LNCAP (cell line): ENCODE data around the gene TRMT2A.

Experiments used
- TF ChIP-seq, protein P1 (sequence below): fragments of 450-650 bp; IDR thresholded peaks from 2 replicates; pipeline ENCODE4 v1.5.1; 2017; ENCODE audit warnings: mild to moderate bottlenecking

TRMT2A gene

DNA sequence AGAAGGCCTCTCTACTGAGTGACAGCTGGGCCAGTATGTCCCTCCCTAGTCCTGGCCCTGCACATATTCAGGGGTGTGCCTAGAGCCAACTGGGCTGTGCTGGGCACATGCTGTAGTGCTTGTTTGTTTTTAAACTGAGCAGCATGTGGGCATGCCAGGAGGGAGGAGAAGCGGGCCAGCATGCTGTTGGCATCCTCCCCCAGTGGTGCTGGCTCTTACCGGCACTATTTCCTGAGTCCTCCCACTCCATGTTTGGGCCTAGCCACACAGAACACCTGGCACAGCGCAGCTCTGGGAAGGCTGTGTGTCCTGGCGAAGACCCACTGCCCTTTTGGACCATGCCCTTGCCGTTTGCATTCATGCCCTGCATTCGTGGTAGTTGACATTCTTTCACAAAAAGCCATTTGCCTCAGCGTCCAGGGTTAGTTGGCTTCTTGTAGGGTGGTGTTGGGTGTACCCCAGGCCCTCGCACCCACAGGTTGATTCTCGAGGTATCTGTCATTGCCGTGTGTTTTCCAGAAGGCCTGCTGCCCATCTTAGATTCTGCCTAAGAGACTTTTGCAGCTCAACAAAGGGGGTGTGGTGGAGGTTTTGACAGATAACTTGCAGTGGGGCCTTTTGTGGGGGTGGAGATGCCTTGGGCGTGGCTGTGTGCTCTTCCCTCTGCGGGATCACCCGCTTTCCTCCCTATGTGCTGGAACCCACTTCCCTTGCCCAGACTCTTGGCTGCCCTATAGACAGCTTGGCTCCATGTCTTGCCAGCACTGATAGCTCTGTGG is 23.4 kb downstream of the TRMT2A start:
- TF ChIP-seq, protein P1, sequence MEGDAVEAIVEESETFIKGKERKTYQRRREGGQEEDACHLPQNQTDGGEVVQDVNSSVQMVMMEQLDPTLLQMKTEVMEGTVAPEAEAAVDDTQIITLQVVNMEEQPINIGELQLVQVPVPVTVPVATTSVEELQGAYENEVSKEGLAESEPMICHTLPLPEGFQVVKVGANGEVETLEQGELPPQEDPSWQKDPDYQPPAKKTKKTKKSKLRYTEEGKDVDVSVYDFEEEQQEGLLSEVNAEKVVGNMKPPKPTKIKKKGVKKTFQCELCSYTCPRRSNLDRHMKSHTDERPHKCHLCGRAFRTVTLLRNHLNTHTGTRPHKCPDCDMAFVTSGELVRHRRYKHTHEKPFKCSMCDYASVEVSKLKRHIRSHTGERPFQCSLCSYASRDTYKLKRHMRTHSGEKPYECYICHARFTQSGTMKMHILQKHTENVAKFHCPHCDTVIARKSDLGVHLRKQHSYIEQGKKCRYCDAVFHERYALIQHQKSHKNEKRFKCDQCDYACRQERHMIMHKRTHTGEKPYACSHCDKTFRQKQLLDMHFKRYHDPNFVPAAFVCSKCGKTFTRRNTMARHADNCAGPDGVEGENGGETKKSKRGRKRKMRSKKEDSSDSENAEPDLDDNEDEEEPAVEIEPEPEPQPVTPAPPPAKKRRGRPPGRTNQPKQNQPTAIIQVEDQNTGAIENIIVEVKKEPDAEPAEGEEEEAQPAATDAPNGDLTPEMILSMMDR: no peak

DNA sequence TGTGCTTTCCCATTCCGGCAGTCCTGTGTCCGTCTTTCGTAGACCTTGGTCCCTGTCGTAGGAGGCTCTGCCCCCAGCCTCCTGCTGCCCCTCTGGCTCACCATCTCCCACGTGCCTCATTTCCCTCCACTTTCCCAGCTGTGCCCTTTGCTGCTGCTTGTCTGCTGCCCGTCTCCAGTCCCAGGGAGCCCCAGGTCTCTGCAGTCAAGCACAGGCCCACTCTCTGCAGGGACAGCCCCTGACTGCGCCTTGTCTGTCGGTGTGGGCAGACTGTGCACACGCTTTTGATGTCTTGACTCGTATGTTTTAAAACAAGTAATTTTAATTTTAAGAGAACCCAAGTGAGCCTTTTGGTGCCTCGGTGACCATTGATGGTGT is 24.6 kb downstream of the TRMT2A start:
- TF ChIP-seq, protein P1: no peak

DNA sequence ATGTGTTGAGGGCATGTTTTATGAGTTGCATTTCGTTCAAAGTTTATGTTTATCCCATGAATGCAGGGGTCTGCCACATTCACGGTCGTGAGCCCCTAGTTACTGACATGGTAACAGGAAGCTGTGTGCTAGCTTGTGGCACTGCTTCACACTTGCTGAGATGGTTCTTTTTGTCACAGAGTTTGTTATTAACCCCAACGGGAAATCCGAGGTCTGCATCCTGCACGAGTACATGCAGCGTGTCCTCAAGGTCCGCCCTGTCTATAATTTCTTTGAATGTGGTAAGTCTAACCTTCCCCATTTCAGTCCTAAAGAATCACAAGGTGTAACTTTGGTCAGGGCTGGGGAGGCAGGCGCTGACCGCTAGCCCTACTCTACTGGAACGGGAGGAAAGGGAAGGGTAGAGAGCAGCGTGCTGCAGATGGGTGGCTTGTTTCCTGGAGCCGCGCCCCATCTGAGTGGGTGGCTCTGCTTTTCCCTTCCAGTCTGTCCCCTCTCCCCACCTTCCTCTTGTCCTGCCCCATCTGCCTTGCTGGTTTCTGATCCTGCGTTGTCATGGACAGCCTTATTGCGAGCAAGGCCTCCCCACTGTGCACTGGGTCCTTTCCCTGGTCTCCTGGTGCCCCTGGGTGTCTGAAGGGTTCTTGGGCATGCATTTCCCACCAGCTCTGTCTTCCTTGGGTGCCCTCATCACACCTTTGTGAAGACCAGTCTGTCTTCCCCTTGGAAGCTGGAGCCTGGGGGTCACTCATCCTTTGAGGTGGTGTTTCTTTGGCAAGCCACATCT is 25.1 kb downstream of the TRMT2A start:
- TF ChIP-seq, protein P1: no peak

DNA sequence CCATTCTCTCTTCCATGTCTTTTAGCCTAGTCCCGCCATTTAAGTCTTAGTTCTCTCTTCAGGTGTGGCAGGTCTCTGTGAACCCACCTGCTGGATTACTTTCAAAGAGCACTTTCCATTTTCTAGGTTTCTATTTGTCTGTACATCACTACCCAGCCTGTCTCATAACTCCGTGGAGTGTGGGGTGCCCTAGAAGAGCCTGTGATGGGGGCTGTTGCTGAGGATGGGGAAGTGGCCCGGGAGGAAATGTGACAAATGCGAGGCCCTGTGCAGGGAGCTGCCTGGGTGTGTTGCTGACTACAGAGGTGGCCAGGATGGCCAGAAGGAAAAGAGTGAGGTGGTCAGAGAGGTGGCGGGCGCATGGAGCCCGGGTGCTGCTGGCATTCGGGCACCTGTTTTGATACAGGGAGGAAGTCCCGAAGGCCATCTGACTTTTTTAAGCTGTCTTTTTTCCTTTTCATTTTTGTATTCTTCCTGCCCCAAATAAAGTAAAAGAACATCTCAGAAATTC is 26.2 kb downstream of the TRMT2A start:
- TF ChIP-seq, protein P1: no peak

DNA sequence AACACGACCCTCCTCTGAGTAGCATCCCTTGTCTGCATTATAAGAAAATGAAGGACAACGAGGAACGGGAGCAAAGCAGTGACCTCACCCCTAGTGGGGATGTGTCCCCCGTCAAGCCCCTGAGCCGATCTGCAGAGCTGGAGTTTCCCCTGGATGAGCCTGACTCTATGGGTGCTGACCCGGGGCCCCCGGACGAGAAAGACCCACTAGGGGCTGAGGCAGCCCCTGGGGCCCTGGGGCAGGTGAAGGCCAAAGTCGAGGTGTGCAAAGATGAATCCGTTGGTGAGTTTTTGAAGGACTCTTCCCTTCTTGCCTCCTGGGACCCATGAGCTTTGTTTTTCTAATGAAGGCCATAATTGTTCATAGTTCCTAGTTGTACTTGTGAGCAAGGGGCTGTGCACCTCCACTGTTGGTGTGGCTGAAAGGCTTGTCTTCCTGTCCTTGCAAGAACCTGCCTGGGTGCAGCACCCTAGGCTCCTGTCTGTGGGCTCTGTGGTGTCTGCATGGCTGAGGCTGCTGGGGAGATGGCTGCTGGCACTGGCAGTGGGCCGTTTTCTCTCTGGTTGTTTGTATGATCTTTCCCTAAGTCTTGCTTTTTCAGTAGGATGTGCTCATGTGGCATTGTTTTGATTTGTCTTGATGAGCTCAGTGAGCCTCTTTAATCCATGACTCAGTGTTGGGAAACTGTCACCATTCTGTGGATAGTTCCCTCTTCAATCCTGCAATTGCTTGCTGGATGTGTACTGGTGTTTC is 26.9 kb downstream of the TRMT2A start:
- TF ChIP-seq, protein P1: no peak

DNA sequence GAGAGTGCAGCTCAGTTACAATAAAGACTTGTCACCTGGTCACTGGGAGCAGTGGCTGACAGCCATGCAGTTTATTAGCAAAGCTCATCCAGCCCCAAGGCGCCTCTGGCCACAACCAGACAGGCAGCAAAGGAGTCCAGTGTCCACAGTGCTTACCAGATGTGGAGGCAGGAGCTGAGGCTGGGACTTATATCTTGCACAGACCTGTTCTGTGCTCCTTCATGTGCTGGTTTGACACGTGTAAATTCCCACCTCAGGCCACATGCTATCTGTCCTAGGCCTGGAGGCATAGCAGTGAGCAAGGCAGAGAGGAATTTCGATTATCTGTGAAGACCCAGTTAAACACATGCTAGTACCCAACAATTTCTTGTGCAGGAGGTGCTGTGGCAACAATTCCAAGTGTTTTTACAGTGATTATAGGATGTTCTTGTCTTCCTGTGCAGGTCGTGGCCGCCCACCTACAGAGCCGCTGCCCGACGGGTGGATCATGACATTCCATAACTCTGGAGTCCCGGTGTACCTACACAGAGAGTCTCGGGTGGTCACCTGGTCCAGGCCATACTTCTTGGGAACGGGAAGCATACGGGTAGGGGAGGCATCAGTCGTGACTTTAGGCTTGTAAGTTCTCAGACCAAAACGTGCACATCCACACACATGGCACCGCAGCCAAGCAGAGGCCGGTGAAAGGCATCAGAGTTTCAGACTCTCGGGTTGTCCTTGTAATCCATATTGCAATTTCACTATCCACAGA is 27.6 kb downstream of the TRMT2A start:
- TF ChIP-seq, protein P1: no peak

DNA sequence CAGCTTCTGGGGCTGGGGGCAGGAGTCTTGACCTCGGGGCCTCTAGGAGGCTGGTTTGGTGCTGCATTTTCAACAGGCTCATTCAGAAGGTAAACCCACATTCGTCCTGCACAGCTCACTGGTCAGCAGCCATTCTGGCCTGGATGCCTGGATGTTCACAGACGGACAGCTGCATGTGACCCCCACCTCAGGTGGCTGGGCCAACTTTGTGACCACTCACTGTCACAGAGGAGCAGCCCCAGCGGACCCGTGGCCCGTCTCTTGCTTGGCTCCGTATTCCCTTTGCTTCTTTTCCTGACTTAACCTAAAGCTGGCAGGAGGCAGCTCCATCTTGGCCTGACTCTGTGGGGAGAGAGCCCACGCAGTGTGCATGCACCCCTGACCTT is 28.8 kb downstream of the TRMT2A start:
- TF ChIP-seq, protein P1: no peak
